ENCODE results near the gene ATP1A1.

ATP1A1 gene

DNA sequence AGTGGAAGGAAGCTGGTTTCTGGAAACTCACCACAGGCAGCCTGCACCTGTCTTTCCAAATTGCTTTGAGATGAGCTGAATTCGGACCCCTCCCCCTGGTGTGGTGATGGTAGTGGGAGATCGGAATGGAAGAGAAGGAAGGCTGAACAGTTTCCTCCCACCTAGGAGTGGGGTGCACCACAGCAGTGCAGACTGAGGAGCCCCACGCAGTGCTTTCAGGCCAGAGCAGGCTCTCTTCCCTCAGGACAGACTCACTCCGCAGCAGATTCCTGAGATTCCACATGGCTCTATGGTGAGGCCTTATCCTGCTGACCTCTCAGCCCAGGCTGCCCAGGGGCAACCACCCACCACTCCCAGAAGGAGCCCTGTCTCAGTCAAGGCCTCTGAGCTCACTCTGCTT lies 80.9 kb downstream of the ATP1A1 start:
- TF ChIP-seq, protein P1, sequence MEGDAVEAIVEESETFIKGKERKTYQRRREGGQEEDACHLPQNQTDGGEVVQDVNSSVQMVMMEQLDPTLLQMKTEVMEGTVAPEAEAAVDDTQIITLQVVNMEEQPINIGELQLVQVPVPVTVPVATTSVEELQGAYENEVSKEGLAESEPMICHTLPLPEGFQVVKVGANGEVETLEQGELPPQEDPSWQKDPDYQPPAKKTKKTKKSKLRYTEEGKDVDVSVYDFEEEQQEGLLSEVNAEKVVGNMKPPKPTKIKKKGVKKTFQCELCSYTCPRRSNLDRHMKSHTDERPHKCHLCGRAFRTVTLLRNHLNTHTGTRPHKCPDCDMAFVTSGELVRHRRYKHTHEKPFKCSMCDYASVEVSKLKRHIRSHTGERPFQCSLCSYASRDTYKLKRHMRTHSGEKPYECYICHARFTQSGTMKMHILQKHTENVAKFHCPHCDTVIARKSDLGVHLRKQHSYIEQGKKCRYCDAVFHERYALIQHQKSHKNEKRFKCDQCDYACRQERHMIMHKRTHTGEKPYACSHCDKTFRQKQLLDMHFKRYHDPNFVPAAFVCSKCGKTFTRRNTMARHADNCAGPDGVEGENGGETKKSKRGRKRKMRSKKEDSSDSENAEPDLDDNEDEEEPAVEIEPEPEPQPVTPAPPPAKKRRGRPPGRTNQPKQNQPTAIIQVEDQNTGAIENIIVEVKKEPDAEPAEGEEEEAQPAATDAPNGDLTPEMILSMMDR (IDR thresholded peaks at IDR 0.05; ENCODE audit: extremely low read depth, missing control alignments), result no peak
- no peak for DNase-seq (ENCODE audit: low spot score)
